B cell (primary cell): ENCODE data around the gene NFATC1. TPM values are rescaled to one million over a fixed set of nuclear protein-coding genes. Genes with fewer than 3 reads are reported as not detected.

Experiments used
- ATAC-seq: fragments of 200-7000 bp; cut with Tn5 transposase; one replicate; pipeline ENCODE4 v1.10.0; 2021; ENCODE audit warnings: low read depth, mild to moderate bottlenecking, moderate number of reproducible peaks, moderate library complexity
- CTCF ChIA-PET: fragments of 350-600 bp; sonication (Branson Sonifier 250); formaldehyde crosslinking; loops from one replicate; lab custom pipeline; 2021; ENCODE audit warnings: antibody characterized with exemption, inconsistent platforms; lab: Charles Lee
- POLR2A ChIA-PET: fragments of 350-600 bp; sonication (Branson Sonifier 250); formaldehyde crosslinking; loops from one replicate; lab custom pipeline; 2021; ENCODE audit warnings: antibody characterized with exemption; lab: Charles Lee
- DNase-seq: peaks from one replicate; pipeline ENCODE4 v3.0.0; 2013
- H2AFZ ChIP-seq: 2 replicates; pipeline ENCODE4 v1.6.1; 2012; ENCODE audit warnings: mild to moderate bottlenecking, low read depth, low read length; ENCODE audit not compliant: insufficient read depth, poor library complexity, severe bottlenecking
- H3K27ac ChIP-seq, 2 donors: 1 replicate in 1 of 2; 2 replicates in 1 of 2; pipeline ENCODE4 v1.5.1; 2012 to 2013; ENCODE audit warnings: low read length in 2 of 2, mild to moderate bottlenecking in 2 of 2, moderate library complexity in 1 of 2
- H3K27me3 ChIP-seq, 4 experiments: fragments of 200-600 bp in 1 of 4; sonication (generic) in 1 of 4; replicated peaks in 1 of 4; 1 replicate in 2 of 4; 2 replicates in 2 of 4; pipeline versions ENCODE4 v1.6.1 to v1.7.0; 2013 to 2016; ENCODE audit warnings: low read length in 3 of 4, mild to moderate bottlenecking in 2 of 4, mixed read lengths in 1 of 4, moderate library complexity in 1 of 4; ENCODE audit not compliant: insufficient read depth in 4 of 4, control insufficient read depth in 3 of 4; ENCODE audit errors: control extremely low read depth in 1 of 4
- H3K36me3 ChIP-seq, 2 experiments: replicated peaks in 1 of 2; 1 replicate in 1 of 2; 2 replicates in 1 of 2; pipeline versions ENCODE4 v1.6.1 to v1.7.1; 2013; ENCODE audit warnings: low read length in 1 of 2; ENCODE audit not compliant: insufficient read depth in 2 of 2, control insufficient read depth in 1 of 2; ENCODE audit errors: control extremely low read depth in 1 of 2, extremely low read depth in 1 of 2
- H3K4me1 ChIP-seq, 2 donors: fragments of 200-600 bp in 1 of 2; sonication (generic) in 1 of 2; 1 replicate in 1 of 2; 2 replicates in 1 of 2; pipeline versions ENCODE4 v1.5.1 to v1.6.1; 2013 to 2017; ENCODE audit warnings: low read length in 2 of 2; ENCODE audit not compliant: control insufficient read depth in 2 of 2, insufficient read depth in 2 of 2
- H3K4me2 ChIP-seq: replicated peaks from 2 replicates; pipeline ENCODE3; 2012; ENCODE audit warnings: mild to moderate bottlenecking, low read depth, low read length; ENCODE audit not compliant: poor library complexity, severe bottlenecking
- H3K4me3 ChIP-seq, 5 experiments: fragments of 200-600 bp in 1 of 5; sonication (generic) in 1 of 5; 1 replicate in 3 of 5; 2 replicates in 2 of 5; pipeline versions ENCODE4 v1.5.1 to v1.7.0; 2011 to 2016; ENCODE audit warnings: low read length in 4 of 5, mild to moderate bottlenecking in 4 of 5, low read depth in 2 of 5, control low read depth in 1 of 5, moderate library complexity in 1 of 5; ENCODE audit not compliant: insufficient read depth in 1 of 5; ENCODE audit errors: control extremely low read depth in 1 of 5, extremely low read depth in 1 of 5
- H3K79me2 ChIP-seq: fragments of 200-600 bp; sonication (generic); one replicate; pipeline ENCODE4 v1.6.0; 2016; ENCODE audit warnings: low read length; ENCODE audit not compliant: control insufficient read depth, insufficient read depth
- H3K9ac ChIP-seq: fragments of 200-600 bp; sonication (generic); 2 replicates; pipeline ENCODE4 v1.6.1; 2017; ENCODE audit warnings: mild to moderate bottlenecking, low read length, moderate library complexity
- H3K9me3 ChIP-seq, 3 donors: one replicate each; pipeline versions ENCODE4 v1.6.1 to v1.7.1; 2013; ENCODE audit warnings: low read length in 2 of 3; ENCODE audit not compliant: control insufficient read depth in 2 of 3, insufficient read depth in 1 of 3; ENCODE audit errors: control extremely low read depth in 1 of 3
- H4K20me1 ChIP-seq: 2 replicates; pipeline ENCODE4 v1.6.0; 2012; ENCODE audit warnings: mild to moderate bottlenecking, low read length; ENCODE audit not compliant: insufficient read depth, control insufficient read depth, poor library complexity, severe bottlenecking
- H3K27ac Mint-ChIP-seq: one replicate; pipeline ENCODE4 v1.8.0; 2021; ENCODE audit warnings: mixed read lengths
- H3K27me3 Mint-ChIP-seq: one replicate; pipeline ENCODE4 v1.8.0; 2021; ENCODE audit warnings: mixed read lengths
- H3K4me1 Mint-ChIP-seq: one replicate; pipeline ENCODE4 v1.8.0; 2021; ENCODE audit warnings: mixed read lengths
- H3K4me3 Mint-ChIP-seq: one replicate; pipeline ENCODE4 v1.8.0; 2021; ENCODE audit warnings: mixed read lengths
- H3K9me3 Mint-ChIP-seq: one replicate; pipeline ENCODE4 v1.8.0; 2022; ENCODE audit warnings: mixed read lengths; ENCODE audit not compliant: insufficient read depth
- EZH2 ChIP-seq: IDR thresholded peaks from 2 replicates; pipeline ENCODE4 v1.6.1; 2012; ENCODE audit warnings: borderline replicate concordance, low read depth, mild to moderate bottlenecking, moderate library complexity, low read length; ENCODE audit not compliant: insufficient read depth, poor library complexity, severe bottlenecking
- WGBS: methylation state at CpG from one replicate; pipeline ENCODE4 v1.1.5; 2013; ENCODE audit warnings: missing lambda C conversion rate; ENCODE audit not compliant: insufficient coverage; 5-methylcytosine and 5-hydroxymethylcytosine counted together
- intact Hi-C: fragments of 100-400 bp; cut with micrococcal nuclease; formaldehyde crosslinking; loops from one replicate; pipeline ENCODE4 v1.10.0; 2022
- polyA plus RNA-seq: library from polyadenylated mRNA; depleted of rRNA; stranded (reverse); fragments of >200 nt; gene quantifications from 2 replicates; pipeline ENCODE4 v1.2.3, GENCODE V29; 2012
- total RNA-seq, 2 donors: library from RNA; stranded (reverse); fragments of 120-200 nt in 1 of 2; gene quantifications; 1 replicate in 1 of 2; 2 replicates in 1 of 2; pipeline versions ENCODE4 v1.2.3 to v1.2.4, GENCODE V29; 2013 to 2022
- TF ChIP-seq, protein P1 (sequence below): fragments of 200-600 bp; IDR thresholded peaks from one replicate; pipeline ENCODE4 v1.8.0; 2022; ENCODE audit warnings: antibody characterized with exemption, mild to moderate bottlenecking

The NFATC1 gene
- total and polyA plus RNA-seq, 2 donors (not counting 1 experiment from before 2014, with no cell fraction given): 32.2 to 108 TPM

GRCh38 chr18:79483971-79484491 lies 88.3 kb downstream of the NFATC1 start:
- no peak overlapping the region for H2AFZ ChIP-seq
- intact Hi-C loops: no loop called here
- peaks cover 71% of the 10 kb centered on the region for H3K79me2 ChIP-seq
- no peak overlapping the region for H3K27ac ChIP-seq
- H3K4me3 ChIP-seq: no peak overlapping the region
- Mint-ChIP-seq H3K4me3 (no peak overlapping the region), H3K9me3 (no peaks in the 10 kb centered on the region), H3K27me3 (no peaks in the 10 kb centered on the region), H3K27ac (no peak overlapping the region), H3K4me1 (peaks cover 3% of the 10 kb centered on the region)
- 94% methylated on average over 12 of the region's 15 CpGs for WGBS
- no peak for ATAC-seq
- TF ChIP-seq, protein P1, sequence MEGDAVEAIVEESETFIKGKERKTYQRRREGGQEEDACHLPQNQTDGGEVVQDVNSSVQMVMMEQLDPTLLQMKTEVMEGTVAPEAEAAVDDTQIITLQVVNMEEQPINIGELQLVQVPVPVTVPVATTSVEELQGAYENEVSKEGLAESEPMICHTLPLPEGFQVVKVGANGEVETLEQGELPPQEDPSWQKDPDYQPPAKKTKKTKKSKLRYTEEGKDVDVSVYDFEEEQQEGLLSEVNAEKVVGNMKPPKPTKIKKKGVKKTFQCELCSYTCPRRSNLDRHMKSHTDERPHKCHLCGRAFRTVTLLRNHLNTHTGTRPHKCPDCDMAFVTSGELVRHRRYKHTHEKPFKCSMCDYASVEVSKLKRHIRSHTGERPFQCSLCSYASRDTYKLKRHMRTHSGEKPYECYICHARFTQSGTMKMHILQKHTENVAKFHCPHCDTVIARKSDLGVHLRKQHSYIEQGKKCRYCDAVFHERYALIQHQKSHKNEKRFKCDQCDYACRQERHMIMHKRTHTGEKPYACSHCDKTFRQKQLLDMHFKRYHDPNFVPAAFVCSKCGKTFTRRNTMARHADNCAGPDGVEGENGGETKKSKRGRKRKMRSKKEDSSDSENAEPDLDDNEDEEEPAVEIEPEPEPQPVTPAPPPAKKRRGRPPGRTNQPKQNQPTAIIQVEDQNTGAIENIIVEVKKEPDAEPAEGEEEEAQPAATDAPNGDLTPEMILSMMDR: no peak
- TF ChIP-seq EZH2: no peak
- H3K36me3 ChIP-seq: peaks cover 0 to 68% of the 10 kb centered on the region in 2 experiments
- no peaks in the 10 kb centered on the region for H3K9me3 ChIP-seq
- DNase-seq: no peak
- H3K4me2 ChIP-seq: no peak overlapping the region
- no peaks in the 10 kb centered on the region for H3K27me3 ChIP-seq
- ChIA-PET POLR2A (no interaction called here), CTCF (interaction anchor here (1.1 to 1.5 kb wide), 2 partner anchors 44 to 105 kb away, joined by 3 read pairs; no protein-coding TSS in a partner anchor)
- H3K9ac ChIP-seq: no peak overlapping the region
- H3K4me1 ChIP-seq: no peaks in the 10 kb centered on the region
- peaks cover 63% of the 10 kb centered on the region for H4K20me1 ChIP-seq
